Stimulated activated CD4-positive, alpha-beta T cell treated with anti-CD3 and anti-CD28 coated beads, Interleukin-2, amount 100 ng/mL, for 24 hours (primary cell): ENCODE measurements around the gene IL17RA.
A peak's percentile ranks its signal among the peaks of the same experiment; 100 is the strongest.
"Not testable (repeated sequence)": the region's sequence is repeated elsewhere in the genome, so short reads cannot be mapped to it uniquely, and the experiment has no call there.

ENCODE experiments used
- DNase-seq, 2 donors: peaks; one replicate each; pipeline ENCODE4 v3.0.0-alpha.2; 2020

IL17RA gene, protein sequence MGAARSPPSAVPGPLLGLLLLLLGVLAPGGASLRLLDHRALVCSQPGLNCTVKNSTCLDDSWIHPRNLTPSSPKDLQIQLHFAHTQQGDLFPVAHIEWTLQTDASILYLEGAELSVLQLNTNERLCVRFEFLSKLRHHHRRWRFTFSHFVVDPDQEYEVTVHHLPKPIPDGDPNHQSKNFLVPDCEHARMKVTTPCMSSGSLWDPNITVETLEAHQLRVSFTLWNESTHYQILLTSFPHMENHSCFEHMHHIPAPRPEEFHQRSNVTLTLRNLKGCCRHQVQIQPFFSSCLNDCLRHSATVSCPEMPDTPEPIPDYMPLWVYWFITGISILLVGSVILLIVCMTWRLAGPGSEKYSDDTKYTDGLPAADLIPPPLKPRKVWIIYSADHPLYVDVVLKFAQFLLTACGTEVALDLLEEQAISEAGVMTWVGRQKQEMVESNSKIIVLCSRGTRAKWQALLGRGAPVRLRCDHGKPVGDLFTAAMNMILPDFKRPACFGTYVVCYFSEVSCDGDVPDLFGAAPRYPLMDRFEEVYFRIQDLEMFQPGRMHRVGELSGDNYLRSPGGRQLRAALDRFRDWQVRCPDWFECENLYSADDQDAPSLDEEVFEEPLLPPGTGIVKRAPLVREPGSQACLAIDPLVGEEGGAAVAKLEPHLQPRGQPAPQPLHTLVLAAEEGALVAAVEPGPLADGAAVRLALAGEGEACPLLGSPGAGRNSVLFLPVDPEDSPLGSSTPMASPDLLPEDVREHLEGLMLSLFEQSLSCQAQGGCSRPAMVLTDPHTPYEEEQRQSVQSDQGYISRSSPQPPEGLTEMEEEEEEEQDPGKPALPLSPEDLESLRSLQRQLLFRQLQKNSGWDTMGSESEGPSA

DNA sequence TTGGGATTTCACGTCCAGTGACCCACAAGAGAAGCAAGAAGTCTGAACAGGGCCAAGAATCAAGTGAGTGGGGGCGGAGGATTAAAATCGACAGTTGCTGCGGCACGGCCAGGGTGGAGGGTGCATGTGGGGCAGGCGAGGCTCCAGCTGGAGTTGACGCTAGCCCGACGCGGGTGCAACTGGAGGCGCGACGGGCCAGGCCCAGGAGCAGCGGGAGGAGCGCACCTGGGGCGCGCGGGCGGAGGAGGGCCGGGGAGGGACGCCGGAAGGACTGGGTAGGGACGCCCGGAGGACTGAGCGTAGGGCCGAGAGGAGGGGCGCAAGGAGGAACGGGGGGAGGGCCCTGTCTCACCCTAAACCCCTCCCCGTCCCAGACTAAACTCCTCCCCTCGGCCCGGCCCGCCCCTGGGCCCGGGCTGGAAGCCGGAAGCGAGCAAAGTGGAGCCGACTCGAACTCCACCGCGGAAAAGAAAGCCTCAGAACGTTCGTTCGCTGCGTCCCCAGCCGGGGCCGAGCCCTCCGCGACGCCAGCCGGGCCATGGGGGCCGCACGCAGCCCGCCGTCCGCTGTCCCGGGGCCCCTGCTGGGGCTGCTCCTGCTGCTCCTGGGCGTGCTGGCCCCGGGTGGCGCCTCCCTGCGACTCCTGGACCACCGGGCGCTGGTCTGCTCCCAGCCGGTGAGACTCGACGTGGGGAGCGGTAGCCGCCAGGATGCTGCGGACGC, at the start of gene IL17RA:
Gene IL17RA, plus strand, starts transcription at position 447 of the 723 bp plus-strand sequence. Its CDS starts 92 bp downstream, at position 539.
- peak; percentile 93 to 95 for DNase-seq

DNA sequence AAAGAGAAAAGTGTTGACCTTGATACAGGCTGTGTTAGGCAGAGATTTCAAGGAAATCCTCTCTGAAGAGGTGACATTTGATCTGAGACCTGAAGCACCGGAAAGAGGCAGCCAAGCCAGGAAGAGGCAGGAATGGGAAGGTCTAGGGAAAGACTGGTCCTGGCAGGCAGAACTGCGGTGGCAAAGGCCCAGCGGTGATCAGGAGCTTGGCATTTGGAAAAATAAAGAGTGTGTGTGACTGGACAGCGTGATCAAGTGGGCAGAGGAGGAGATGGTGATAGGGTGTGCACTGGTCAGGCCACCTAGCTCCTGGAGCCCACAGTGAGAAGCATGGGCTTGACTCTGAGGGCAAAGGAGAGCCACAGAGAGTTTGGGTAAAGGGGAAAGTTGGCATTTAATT, 49.6 kb upstream of the IL17RA start:
- DNase-seq: no peak

DNA sequence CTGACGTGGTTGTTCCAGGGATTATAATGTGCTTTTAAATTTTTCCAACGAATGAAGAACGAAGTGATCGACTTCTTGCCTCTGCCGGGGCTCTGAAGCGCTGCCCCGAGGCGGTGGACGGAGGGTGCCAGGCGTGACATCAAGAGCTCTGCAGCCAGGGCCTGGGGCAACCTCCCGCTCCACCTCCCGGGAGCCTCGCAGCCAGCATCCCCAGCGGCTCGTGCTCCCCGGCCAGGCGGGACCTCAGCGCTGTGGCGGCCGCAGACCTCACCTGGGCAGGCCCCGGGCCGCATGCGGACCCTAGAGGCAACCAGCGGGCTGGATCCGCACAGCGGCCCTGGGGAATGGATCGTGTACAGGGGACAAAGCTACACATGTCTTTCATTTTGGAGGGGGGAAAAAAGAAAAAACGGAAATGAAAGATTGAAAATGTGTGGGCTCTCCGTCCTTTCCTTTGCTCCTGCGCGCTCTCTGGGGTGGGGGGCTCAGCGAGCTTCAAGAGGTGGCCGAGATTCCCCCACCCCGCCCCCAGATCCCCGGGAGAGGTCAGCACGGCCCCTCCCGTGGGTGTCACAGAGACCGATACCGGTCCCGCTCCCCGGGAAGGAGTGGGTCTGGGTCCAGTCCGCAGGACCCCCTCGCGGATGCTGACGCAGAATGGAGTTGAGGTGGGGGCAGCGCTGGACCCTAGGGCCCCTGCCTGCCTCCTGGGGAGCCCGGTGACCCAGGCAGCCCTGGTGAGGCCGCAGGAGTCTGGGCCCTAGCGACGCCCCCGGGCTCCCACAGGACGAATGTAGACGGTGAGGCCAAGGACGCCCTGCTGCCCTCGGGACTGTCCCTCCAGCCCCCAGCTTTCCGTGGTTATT, 48.6 kb upstream of the IL17RA start:
- peak in 1 of 2 donors; percentile 5 for DNase-seq

DNA sequence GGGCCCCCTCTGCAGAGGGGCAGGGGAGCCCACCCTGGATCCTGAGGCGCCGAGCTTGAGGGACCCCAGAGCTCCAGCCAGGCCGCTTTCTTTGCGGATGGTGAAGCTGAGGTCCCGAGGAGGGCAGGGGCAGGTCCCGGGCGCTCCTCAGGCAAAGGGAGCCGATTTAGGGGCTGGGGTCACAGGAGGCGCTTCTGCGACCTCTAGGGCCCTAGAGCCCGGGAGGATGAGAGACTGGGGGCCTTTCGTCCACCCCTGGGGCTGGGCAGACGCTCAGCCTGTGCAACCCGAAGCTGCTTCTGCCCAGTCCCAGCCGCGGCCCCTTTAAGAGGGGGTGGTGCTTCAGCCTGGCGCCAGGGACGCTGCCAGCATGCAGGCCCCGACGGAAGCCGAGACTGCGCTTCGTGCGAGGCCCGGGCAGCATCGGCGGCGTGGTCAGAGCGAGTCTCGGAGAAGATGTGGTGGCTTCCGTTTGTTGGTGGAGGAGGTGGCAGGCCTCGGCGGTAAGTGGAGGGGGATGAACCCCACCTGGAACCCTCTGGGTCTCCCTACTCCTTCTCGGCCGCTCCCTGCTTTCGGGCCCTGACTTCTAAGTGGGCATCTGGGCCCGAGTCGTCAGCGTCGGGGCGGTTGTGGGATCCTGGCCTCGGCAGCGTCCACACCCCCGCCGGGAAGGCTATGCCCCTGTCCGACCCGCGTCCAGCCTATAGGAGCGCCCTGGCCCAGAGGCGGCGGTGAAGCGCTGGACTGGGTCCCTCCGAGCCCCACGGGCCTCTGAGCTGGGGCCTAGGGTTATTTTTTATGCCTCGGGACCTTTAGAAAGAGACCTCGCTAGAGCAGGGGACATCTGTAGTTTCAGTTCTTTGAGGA, 47.7 kb upstream of the IL17RA start:
- not testable (repeated sequence) for DNase-seq

DNA sequence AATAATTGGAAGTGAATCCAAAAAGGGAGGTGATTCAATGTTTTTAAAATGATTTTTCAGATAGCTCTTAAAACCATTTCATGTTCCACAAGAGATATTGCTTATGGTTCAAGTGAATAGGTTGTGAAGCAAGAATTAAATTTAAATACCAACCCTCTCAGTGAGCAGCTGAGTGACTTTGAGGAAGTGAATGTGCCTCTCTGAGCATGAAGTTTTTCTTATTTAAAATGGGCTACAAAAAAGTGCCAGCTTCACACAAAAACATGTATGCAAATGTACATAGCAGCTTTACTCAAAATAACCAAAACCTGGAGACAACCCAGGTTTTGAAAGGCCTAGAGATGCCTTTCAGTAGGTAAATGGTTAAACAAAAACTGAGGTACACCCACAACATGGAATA, 41.3 kb upstream of the IL17RA start:
- no peak for DNase-seq

DNA sequence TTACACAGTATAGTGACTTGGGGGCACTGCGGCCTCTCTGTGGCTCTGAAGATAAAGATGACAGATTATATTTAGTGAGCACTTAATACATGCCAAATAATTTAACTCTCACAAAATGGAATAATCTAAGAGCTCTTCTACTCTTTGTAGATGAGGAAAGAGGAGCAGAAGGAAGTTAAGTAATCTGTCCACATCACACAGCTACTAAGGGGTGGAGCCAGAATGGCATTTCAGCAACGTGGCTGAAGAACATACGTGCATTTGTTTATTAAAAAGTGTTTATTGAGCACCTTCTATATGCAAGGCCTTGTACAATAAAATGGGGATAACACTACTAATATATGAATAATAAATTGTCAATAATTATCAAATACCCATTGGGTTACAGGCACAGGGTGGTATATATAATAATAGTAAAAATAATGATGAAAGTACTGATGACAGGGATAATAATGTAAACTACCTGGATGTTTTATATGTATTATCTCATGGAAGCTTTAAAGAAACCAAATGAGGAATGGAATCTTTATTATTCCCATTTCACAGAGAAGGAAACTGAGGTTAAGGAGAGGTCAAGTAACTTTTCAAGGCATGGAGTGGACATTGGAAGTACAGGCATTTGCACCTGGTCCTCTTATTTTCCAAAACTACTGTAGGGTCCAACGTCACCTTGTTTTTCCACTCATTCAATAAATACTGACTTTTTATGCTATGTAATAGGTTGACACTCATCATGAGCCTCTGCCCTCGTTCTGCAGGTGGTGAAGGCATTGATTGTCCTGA, 38.0 kb upstream of the IL17RA start:
- DNase-seq: no peak

DNA sequence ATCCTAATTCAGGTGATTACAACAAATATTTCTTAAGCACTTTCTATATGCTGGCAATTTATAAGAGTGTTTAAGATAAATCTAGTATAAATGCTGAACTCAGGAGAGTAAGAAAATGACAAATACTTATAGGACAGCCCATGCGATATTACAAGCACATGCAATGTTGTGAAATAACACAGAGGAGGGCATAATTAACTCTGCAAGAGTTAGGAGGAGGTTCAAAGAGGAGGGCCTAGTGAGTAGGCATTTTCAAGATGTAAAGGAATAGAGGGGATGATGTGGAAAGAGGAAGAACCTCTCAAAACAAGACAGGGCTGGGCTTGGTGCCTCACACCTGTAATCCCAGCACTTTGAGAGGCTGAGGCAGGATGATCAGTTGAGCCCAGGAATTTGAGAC, 37.1 kb upstream of the IL17RA start:
- DNase-seq: no peak

DNA sequence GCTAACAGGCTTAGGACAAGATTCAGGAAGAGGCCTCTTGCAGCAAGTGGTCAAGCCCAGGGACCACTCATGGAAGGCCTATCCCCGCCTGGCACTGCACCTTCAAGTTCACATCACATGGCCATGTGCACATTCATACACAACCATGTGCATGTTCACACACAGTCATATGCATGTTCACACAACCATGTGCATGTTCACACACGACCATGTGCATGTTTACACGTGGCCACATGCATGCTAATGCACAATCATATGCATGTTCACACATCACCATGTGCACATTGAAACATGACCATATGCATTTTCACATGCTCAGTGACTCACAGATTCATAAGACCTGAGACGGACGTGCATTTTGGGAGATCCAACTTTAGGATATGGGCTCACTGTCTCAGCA, 28.7 kb upstream of the IL17RA start:
- no peak for DNase-seq

DNA sequence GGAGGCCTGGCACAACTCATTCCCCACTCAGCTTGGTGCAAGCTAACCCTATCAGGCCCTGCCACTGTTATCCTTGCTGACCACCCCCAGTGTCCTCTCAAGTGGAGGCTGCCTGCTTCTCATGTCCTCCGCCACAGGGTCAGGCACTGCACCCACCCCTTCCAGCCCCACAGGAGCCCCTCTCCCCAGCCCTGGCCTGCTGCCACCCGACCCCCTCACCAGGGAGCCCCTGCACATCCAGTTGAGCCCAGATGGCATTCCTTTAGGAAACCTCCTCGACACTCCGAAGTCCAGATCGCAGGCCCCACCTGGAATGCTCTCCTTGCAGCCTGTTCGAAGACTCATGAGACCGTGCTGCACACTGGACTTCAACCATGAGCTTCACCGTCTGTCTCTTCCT, 28.0 kb upstream of the IL17RA start:
- DNase-seq: no peak

DNA sequence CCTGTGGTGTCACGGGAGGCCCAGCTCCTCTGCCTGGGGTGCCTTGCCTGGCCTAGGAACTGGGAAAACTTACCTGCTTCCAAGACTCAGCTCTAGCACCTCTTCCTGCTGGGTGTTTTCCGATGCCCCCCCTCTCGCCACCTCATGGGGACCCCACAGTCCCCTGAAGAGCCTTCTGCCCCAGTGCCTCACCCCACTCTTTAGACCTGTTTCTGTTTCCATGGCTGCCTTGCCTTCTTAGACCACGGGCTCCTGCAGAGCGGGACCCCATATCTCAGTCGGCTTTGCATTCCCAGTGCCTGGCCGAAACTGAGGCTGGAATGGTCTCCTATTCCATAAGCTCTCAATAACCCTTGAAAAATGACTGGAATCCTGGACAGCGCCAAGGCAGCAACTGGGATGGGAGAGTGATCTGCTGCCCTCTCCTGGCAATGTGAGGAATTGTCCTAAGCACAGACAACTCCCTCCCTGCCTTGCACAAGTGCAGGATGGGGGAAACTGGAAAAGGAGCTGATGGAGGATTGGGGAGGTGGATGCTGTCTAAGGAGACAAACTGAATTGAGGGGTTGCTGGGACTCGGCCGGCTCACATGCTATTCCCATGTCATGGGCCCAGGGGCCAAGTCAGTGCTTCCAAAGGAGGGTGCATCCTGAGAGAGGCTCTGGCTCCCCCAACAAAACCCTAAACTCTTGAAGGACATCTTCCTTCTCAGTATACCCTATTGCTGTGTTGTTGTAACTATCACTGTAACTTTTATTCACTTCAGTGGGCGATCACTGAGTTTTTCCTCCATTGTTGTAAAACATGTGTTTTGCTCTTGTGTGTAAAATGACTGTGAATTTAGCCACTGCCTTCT, 26.6 kb upstream of the IL17RA start:
- DNase-seq: peak; percentile 57 to 59

DNA sequence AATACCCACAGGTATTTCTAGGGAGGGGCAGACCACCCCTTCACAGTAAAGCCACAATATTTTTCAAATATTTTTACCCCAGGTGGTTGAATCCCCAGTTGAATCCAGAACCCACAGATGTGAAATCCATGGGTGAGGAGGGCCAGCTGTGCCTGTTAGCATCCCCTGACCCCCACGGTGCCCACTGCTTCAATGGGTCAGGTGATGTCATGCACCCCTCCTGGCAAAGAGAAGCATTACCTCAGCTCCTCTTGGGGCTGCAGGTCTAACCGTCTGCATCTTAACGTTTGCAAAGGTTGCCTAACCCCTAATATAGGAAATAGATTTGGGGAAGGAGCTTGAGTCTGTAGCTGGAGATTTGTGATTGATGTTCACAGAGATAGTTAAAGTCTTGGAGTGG, 24.7 kb upstream of the IL17RA start:
- no peak for DNase-seq

DNA sequence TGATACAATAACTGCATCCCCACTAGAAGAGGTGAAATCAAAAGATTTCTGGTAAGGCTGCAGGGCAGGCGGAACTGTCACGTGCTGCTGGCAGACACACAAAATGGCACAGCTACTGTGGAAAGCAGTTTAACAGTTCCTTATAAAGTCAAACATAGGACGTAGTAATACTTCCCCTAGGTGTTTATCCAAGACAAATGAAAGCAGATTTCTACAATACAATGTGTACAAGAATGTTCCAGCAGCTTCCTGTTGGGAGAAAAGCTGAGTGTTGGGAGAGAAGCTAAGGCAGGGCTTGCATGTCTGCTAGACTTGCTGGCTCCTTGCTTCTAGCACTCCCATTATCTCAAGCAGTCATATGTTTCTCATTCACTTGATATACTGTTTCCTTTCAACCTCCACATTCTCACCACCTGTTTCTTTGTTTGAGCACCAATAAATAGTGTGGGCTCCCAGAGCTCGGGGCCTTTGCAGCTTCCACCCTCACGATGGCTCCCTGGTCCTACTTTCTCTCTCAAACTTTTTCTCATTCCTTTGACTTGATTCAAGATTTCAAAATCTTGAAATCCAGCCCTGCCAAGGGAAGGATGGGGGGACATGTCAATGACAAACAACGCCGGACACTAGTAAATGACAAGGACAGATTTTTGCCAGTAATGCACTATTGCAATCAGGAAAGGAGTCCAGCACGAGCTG, 21.2 kb upstream of the IL17RA start:
- no peak for DNase-seq

DNA sequence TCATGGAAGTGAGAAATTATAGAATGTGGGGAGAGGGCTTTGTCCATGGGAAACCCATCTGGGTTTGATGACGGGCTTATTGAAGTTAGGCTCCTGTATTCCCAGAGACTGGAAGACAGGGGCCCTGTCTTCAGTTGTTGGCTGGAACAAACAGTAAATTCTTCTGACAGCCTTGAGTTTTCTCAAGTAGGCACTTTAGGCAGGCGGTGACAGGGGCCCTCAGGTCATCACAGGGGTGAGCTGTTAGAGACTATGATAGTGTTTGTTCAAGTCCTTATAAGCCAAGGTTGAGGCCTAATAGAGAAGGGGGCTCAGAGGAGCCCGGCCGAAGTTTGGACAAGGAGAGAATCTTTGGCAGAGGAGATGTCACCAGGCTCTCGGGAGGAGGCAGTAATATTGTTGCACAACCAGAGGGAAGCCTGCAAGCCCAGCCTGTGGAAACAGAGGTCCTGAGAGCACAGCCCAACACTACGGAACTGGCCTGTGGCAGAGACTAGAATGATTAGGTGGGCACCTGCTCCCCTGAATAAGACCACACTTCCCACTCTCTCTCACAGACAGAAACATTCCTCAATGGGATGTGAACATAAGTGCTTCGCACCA, 20.2 kb upstream of the IL17RA start:
- DNase-seq: no peak

DNA sequence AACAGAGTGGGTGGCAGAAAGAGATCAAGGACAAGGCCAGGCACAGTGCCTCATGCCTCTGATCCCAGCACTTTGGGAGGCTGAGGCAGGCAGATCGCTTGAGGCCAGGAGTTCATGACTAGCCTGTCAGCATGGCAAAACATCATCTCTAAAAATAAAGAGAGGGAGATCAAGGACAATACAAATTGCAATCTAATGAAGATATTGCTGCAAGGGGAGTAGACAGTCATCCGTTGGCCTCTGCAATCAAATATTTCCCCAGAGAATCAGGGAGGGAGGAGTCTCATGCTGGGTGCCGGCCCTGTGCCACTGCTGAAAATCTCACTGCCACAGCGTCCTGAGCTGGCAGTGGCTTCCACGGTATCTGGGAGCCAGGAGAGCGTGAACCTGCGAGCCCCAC, 19.4 kb upstream of the IL17RA start:
- no peak for DNase-seq

DNA sequence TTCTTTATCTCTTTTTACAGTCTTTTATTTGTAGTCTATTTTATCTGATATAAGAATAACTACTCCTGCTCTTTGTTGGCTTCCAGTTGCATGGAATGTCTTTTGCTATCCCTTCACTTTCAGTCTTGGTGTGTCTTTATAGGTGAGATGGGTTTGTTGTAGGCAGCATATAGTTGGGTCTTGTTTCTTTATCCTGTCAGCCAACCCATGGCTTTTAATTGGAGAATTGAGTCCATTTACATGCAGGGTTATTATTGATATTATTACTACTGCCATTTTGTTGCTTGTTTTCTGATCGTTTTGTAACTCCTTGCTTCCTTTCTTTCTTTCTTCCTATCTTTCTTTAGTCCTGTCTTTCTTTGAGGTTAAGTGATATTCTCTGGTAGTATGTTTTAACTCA, 11.9 kb upstream of the IL17RA start:
- no peak for DNase-seq

DNA sequence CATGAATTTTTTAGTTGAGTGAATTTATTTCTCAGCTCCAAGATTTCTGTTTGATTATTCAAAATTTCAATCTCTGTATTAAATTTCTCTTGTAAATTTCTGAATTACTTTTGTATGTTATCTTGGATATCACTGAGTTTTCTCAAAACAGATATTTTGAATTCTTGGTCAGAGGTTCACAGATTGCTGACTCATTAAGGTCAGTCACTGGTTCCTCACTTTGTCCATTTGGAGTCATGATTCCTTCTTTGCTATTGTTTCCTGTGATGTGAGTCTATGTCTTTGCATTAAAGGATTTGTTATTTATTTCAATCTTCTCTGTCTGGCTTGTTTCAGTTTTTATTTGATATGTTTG, 10.2 kb upstream of the IL17RA start:
- no peak for DNase-seq

DNA sequence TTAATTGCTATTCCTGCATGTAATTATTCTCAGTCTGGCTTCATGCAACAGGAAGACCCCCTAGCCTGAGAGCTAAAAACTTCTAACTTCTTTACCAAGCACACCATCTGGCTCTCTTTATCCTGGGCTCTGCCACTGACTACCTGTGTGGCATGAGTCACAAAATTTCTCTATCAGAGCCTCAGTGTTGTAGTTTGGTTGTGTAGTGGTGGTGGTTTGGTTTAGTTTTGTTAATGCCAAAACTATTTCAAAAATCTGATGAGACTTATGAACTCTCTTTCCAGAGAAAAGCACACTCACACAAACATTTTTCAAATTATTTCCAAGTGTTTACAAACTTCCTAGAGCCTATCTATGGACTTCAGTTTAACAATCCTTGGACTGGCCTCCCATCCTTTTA, 7.5 kb upstream of the IL17RA start:
- DNase-seq: no peak

DNA sequence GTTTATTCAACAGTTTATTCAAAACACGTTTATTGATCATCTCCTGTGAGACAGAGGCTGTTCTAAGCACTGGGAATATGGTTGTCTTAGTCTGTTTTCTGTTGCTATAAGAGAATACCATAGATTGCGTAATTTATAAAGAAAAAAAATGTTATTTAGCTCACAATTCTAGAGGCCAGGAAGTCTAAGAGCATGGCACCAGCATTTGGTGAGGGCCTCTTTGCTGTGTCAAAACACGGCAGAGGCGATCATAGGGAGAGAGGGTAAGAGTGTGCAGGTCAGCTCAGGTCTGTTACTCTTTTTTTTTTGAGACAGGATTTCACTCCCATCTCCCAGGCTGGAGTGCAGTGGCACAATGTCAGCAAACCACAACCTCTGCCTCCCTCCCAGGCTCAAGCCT, 5.2 kb upstream of the IL17RA start:
- DNase-seq: no peak

DNA sequence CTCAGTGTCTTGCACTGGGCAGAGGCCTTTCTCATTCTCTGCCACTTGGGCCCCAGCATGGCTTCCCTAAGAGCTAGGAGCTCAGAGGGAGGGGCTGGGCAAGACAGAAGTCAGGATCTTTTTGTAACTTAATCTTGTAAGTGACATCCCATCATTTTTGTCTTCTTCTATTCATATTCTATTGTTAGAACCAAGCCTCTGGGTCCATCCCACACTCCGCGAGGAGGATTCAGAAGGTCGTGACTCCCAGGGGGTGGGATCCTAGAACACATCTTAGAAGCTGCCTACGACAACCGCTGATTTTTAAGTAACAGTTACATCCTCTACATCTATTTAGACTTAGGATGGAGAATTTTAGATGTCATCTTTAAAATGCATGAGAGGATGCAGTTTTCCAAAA, 1.5 kb upstream of the IL17RA start:
- no peak for DNase-seq
